ENCODE data around the gene IPO5.
"Not testable (repeated sequence)": the region's sequence is repeated elsewhere in the genome, so short reads cannot be mapped to it uniquely, and the experiment has no call there.

The IPO5 gene

GRCh38 chr13:98039964-98040363 is 86.5 kb downstream of the IPO5 start:
- TF ChIP-seq CTCF (IDR thresholded peaks at IDR 0.05; ENCODE audit: low read depth, low read length) (no peak), MYC (IDR thresholded peaks at IDR 0.05; ENCODE audit: low read depth, low read length) (no peak), MAX (IDR thresholded peaks at IDR 0.05; ENCODE audit: low read depth, low read length) (no peak), POLR2A (IDR thresholded peaks at IDR 0.05; ENCODE audit: extremely low read depth, insufficient read length) (no peak)
- H3K4me3 ChIP-seq (ENCODE audit: low read depth, low read length), result no peak overlapping the region
- DNase-seq (ENCODE audit: low read depth), result no peak

GRCh38 chr13:98041081-98041820 is 87.8 kb downstream of the IPO5 start:
- TF ChIP-seq CTCF (IDR thresholded peaks at IDR 0.05; ENCODE audit: low read depth, low read length) (no peak), MYC (IDR thresholded peaks at IDR 0.05; ENCODE audit: low read depth, low read length) (no peak), MAX (IDR thresholded peaks at IDR 0.05; ENCODE audit: low read depth, low read length) (no peak), POLR2A (IDR thresholded peaks at IDR 0.05; ENCODE audit: extremely low read depth, insufficient read length) (no peak)
- DNase-seq (ENCODE audit: low read depth), result no peak

GRCh38 chr13:98044301-98044700 is 90.8 kb downstream of the IPO5 start:
- no peak overlapping the region for H3K4me3 ChIP-seq (ENCODE audit: low read depth, low read length)
- DNase-seq (ENCODE audit: low read depth), result no peak
- no peak for TF ChIP-seq MAX (IDR thresholded peaks at IDR 0.05; ENCODE audit: low read depth, low read length)
- TF ChIP-seq POLR2A (IDR thresholded peaks at IDR 0.05; ENCODE audit: extremely low read depth, insufficient read length), result no peak
- no peak for TF ChIP-seq MYC (IDR thresholded peaks at IDR 0.05; ENCODE audit: low read depth, low read length)

More at GRCh38 chr13:98041081-98041820, 87.8 kb downstream of the IPO5 start:
- no peak overlapping the region for H3K4me3 ChIP-seq (ENCODE audit: low read depth, low read length)

GRCh38 chr13:98047785-98048184 is 94.3 kb downstream of the IPO5 start:
- H3K4me3 ChIP-seq (ENCODE audit: low read depth, low read length); DNase-seq (ENCODE audit: low read depth): not testable (repeated sequence)

DNA sequence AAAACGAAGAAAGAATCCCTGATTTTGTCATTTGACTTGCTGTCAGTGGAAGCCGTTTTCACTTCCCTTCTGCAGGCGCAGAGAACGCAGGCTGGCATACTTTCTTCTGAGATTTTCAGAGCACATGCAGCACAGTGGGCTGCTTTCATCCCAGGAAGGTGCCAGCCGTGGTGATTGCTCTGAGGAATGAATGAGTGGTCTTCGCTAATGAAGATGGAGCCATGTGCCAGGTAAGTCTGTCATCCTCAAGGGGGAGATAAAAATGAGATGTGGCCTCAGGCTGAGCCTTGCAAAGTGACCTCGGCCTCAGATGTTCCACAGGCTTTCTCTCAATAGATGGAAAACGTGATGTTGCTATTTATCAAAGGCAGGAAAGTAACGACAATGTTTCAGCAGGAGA is 94.8 kb downstream of the IPO5 start:
- TF ChIP-seq MAX (IDR thresholded peaks at IDR 0.05; ENCODE audit: low read depth, low read length) (no peak), MYC (IDR thresholded peaks at IDR 0.05; ENCODE audit: low read depth, low read length) (no peak), CTCF (IDR thresholded peaks at IDR 0.05; ENCODE audit: low read depth, low read length) (no peak), POLR2A (IDR thresholded peaks at IDR 0.05; ENCODE audit: extremely low read depth, insufficient read length) (no peak)
- DNase-seq (ENCODE audit: low read depth), result no peak
- no peak overlapping the region for H3K4me3 ChIP-seq (ENCODE audit: low read depth, low read length)

DNA sequence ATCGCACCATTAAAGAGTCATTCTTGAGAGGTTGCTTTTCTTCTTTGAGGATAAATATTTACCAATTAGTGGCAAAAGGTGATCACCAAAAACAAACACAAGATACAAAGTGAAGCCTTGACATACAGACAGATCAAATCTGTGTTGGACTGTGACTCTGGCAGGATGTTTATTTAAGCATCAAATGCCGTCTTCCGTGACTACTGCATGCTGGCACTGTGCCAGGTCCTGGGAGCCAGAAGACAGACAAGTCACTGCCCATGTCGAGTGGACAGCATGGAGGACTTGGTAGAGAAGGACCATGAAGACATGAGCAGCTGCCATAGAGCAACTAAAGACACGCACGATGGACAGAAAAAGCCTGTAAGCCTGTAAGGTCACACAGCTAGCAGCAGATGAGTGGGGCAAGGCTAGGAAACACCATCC is 96.6 kb downstream of the IPO5 start:
- DNase-seq (ENCODE audit: low read depth), result no peak
- TF ChIP-seq MYC (IDR thresholded peaks at IDR 0.05; ENCODE audit: low read depth, low read length) (no peak), CTCF (IDR thresholded peaks at IDR 0.05; ENCODE audit: low read depth, low read length) (no peak), MAX (IDR thresholded peaks at IDR 0.05; ENCODE audit: low read depth, low read length) (no peak), POLR2A (IDR thresholded peaks at IDR 0.05; ENCODE audit: extremely low read depth, insufficient read length) (no peak)

More for the DNA sequence above, 96.6 kb downstream of the IPO5 start:
- no peak overlapping the region for H3K4me3 ChIP-seq (ENCODE audit: low read depth, low read length)

Data from NB4 (cell line).